Upper lobe of right lung (tissue), 1 donor: ENCODE data around the gene STK10. TPM values are rescaled to one million over a fixed set of nuclear protein-coding genes. Genes with fewer than 3 reads are reported as not detected.

Experiments used
- ATAC-seq: fragments of 200-7000 bp; cut with Tn5 transposase; one replicate; pipeline ENCODE4 v1.9.1; 2020; ENCODE audit warnings: mild to moderate bottlenecking, moderate library complexity
- DNase-seq: peaks from one replicate; pipeline ENCODE4 v3.0.0-alpha.2; 2020
- H3K27ac ChIP-seq: fragments of 200-600 bp; one replicate; pipeline ENCODE4 v1.8.0; 2022
- H3K27me3 ChIP-seq: fragments of 200-600 bp; one replicate; pipeline ENCODE4 v1.8.0; 2022; ENCODE audit warnings: mild to moderate bottlenecking
- H3K36me3 ChIP-seq: fragments of 200-600 bp; one replicate; pipeline ENCODE4 v1.8.0; 2022
- H3K4me1 ChIP-seq: fragments of 200-600 bp; one replicate; pipeline ENCODE4 v1.8.0; 2022
- H3K4me3 ChIP-seq: fragments of 200-600 bp; one replicate; pipeline ENCODE4 v1.8.0; 2022; ENCODE audit warnings: mild to moderate bottlenecking
- H3K9me3 ChIP-seq: fragments of 200-600 bp; one replicate; pipeline ENCODE4 v1.8.0; 2022
- CTCF ChIP-seq: fragments of 200-600 bp; IDR thresholded peaks from one replicate; pipeline ENCODE4 v1.8.0; 2022; ENCODE audit warnings: antibody characterized with exemption
- intact Hi-C: fragments of 100-400 bp; cut with DNase I; formaldehyde crosslinking; loops from one replicate; pipeline ENCODE4 v1.11.0; 2022
- total RNA-seq: library from RNA; stranded (reverse); fragmentation: NEBNext Ultra II Directional; extraction: Animal tissue kit (Norgen Biotek cat#: 25700); gene quantifications from one replicate; pipeline ENCODE4 v1.2.1, GENCODE V29; 2021
- donor health status: DM: no; HTN: yes; CAD: no; lungs with severe emphysema.

Gene STK10
- total RNA-seq, 1 donor from 2014 or later, result 56.9 TPM

DNA sequence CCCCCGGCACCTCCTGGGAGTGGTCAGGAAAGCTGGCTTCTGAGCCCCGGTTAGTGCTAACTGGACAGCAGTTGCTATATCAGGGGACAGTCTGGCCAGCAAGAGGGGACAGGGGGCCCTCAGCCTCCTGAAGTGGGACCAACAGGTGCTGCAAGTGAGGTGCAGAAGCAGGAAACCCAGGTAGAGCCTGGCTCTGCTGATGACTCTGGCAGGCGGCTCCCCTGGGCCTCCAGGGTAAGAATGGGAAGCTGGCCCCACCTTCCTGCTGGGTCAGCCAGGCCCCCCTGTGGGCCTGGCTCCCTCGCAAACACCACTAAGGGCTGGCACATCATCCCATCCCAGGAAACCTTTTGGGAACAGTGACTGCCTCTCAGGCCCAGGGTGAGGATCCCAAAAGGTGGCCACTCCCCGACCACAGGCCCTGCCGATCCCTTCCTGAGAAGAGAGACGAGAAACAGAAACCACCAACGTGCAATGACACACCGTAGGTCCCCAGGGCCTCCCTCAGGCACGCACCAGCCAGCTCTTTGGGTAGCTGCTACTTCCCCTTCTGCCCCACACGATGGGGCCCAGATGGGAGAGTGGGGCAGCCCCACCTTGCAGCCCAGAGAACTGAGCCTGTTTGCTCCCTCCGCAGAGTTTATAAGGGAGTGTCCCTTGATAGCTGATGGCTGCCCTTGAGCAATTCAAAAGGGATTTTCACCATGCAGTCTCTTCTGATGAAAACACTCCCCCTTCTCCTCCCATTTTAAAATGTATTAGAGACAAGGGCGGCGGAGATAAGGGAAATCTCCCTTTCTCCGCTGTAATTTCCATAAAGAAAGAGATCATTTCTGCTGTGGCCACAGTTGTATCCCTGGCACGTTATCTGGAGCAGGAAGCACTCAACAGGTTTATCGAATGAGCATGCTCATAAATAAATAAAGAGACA is 76.8 kb downstream of the STK10 start:
- Histone ChIP-seq H3K27ac (peak overlapping the region; percentile 71), H3K4me1 (peaks cover 48% of the 10 kb centered on the region), H3K4me3 (peak overlapping the region; percentile 19), H3K9me3 (no peaks in the 10 kb centered on the region), H3K36me3 (peaks cover 4% of the 10 kb centered on the region), H3K27me3 (no peaks in the 10 kb centered on the region)
- DNase-seq, result peak; percentile 75
- peak; percentile 70 for ATAC-seq
- intact Hi-C loops, result no loop called here
- no peak for TF ChIP-seq CTCF

- Histone ChIP-seq H3K36me3 (peaks cover 11% of the 10 kb centered on the region), H3K9me3 (no peaks in the 10 kb centered on the region), H3K27ac (peak overlapping the region; percentile 71), H3K4me3 (no peak overlapping the region), H3K27me3 (no peaks in the 10 kb centered on the region), H3K4me1 (peaks cover 48% of the 10 kb centered on the region)
- TF ChIP-seq CTCF, result no peak
- intact Hi-C loops, result no loop called here
- no peak for DNase-seq
- no peak for ATAC-seq
These were observed 77.7 kb downstream of the STK10 start for GRCh38 chr5:172110260-172110815.

- TF ChIP-seq CTCF, result no peak
- DNase-seq, result no peak
- H3K9me3 ChIP-seq, result no peaks in the 10 kb centered on the region
- peaks cover 15% of the 10 kb centered on the region for H3K36me3 ChIP-seq
- peaks cover 48% of the 10 kb centered on the region for H3K4me1 ChIP-seq
- intact Hi-C loops, result loop anchor here (5.0 to 10.0 kb wide), 2 partner anchors 83 to 175 kb away; partner anchors contain the start of genes EFCAB9 and UBTD2
- no peak for ATAC-seq
- H3K27ac ChIP-seq, result no peak overlapping the region
- no peaks in the 10 kb centered on the region for H3K27me3 ChIP-seq
- no peak overlapping the region for H3K4me3 ChIP-seq
These were observed 78.3 kb downstream of the STK10 start for GRCh38 chr5:172109749-172110148.

GRCh38 chr5:172107571-172107970 is 80.5 kb downstream of the STK10 start:
- peaks cover 23% of the 10 kb centered on the region for H3K36me3 ChIP-seq
- peak overlapping the region; percentile 9 for H3K27ac ChIP-seq
- no peaks in the 10 kb centered on the region for H3K27me3 ChIP-seq
- TF ChIP-seq CTCF, result no peak
- ATAC-seq (no peak), DNase-seq (no peak)
- intact Hi-C loops, result loop anchor here (5.0 to 10.0 kb wide), 2 partner anchors 85 to 177 kb away; partner anchors contain the start of genes EFCAB9 and UBTD2
- no peaks in the 10 kb centered on the region for H3K9me3 ChIP-seq
- H3K4me3 ChIP-seq, result no peak overlapping the region
- H3K4me1 ChIP-seq, result peaks cover 57% of the 10 kb centered on the region

- intact Hi-C loops, result loop anchor here (5.0 to 10.0 kb wide), 2 partner anchors 86 to 178 kb away; partner anchors contain the start of genes EFCAB9 and UBTD2
- Histone ChIP-seq H3K27me3 (no peaks in the 10 kb centered on the region), H3K9me3 (no peaks in the 10 kb centered on the region), H3K36me3 (peaks cover 27% of the 10 kb centered on the region), H3K4me3 (peak overlapping the region; percentile 16), H3K4me1 (peaks cover 56% of the 10 kb centered on the region), H3K27ac (no peak overlapping the region)
- peak; percentile 92 for TF ChIP-seq CTCF
- ATAC-seq (peak; percentile 63), DNase-seq (peak; percentile 75)
These were observed 81.3 kb downstream of the STK10 start for GRCh38 chr5:172106511-172107356.
